HepG2 (cell line): ENCODE results near the gene GLRX2. TPM values are rescaled to one million over a fixed set of nuclear protein-coding genes. Genes with fewer than 3 reads are reported as not detected.

Experiments
- ATAC-seq: fragments of 200-7000 bp; cut with Tn5 transposase; 3 replicates; pipeline ENCODE4 v1.9.1; 2020; ENCODE audit warnings: mild to moderate bottlenecking, moderate library complexity
- BruUV-seq: library from RNA; stranded (reverse); fragments of 400-500 nt; replicated peaks from 2 replicates; lab custom pipeline; 2021; lab: Mats Ljungman, UMichigan
- CTCF ChIA-PET: fragments of 300-600 bp; formaldehyde crosslinking; extraction: SDS; loops from one replicate; lab custom pipeline; 2021; ENCODE audit warnings: low total read pairs, inconsistent platforms, low intra/inter-chr PET ratio; lab: Yijun Ruan, JAX
- POLR2A ChIA-PET: fragments of 350-600 bp; sonication (Branson Sonifier 250); formaldehyde crosslinking; loops from one replicate; lab custom pipeline; 2020; ENCODE audit warnings: antibody characterized with exemption, inconsistent platforms; lab: Yijun Ruan, JAX
- DNase-seq: peaks from one replicate; pipeline ENCODE4 v3.0.0-alpha.2; 2015; ENCODE audit warnings: low spot score
- FAIRE-seq: peaks from 3 replicates; lab custom pipeline; 2011; peaks lifted over from hg19 to GRCh38; lab: Jason Lieb, UNC
- H2AFZ ChIP-seq: one replicate; pipeline ENCODE4 v1.6.1; 2011; ENCODE audit warnings: low read length, inconsistent platforms
- H3K27ac ChIP-seq: fragments of 300-600 bp; 3 replicates; pipeline ENCODE4 v1.8.0; 2011; ENCODE audit warnings: mixed run types, mild to moderate bottlenecking, mixed read lengths, low read length, inconsistent platforms; ENCODE audit not compliant: insufficient read depth; ENCODE audit errors: extremely low read length
- H3K27me3 ChIP-seq, 2 experiments: fragments of 200-600 bp in 1 of 2; 2 replicates in 1 of 2; 3 replicates in 1 of 2; pipeline versions ENCODE4 v1.6.0 to v1.8.0; 2011; ENCODE audit warnings: low read length in 2 of 2, mild to moderate bottlenecking in 2 of 2, moderate library complexity in 2 of 2, inconsistent platforms in 1 of 2; ENCODE audit not compliant: insufficient read depth in 2 of 2, control insufficient read depth in 1 of 2
- H3K36me3 ChIP-seq, 2 experiments: fragments of 200-600 bp in 1 of 2; replicated peaks in 1 of 2; 2 replicates in 1 of 2; 3 replicates in 1 of 2; pipeline versions ENCODE4 v1.5.1 to v1.8.0; 2011; ENCODE audit warnings: low read length in 2 of 2, inconsistent platforms in 1 of 2; ENCODE audit not compliant: insufficient read depth in 2 of 2, control insufficient read depth in 1 of 2
- H3K4me1 ChIP-seq: 2 replicates; pipeline ENCODE4 v1.5.1; 2012; ENCODE audit warnings: low read length, inconsistent platforms; ENCODE audit not compliant: insufficient read depth
- H3K4me2 ChIP-seq: 2 replicates; pipeline ENCODE4 v1.6.0; 2011; ENCODE audit warnings: low read depth, low read length, inconsistent platforms
- H3K4me3 ChIP-seq, 3 experiments: fragments of 200-600 bp in 1 of 3; sonication (generic), shearing (Covaris generic) in 1 of 3; replicated peaks in 1 of 3; 2 replicates each; pipeline ENCODE4 v1.5.1; 2011 to 2016; ENCODE audit warnings: low read length in 3 of 3, inconsistent platforms in 2 of 3, low read depth in 2 of 3, mild to moderate bottlenecking in 2 of 3, control low read depth in 1 of 3, mixed read lengths in 1 of 3; ENCODE audit not compliant: insufficient read depth in 1 of 3
- H3K79me2 ChIP-seq: one replicate; pipeline ENCODE4 v1.6.1; 2011; ENCODE audit warnings: low read length, inconsistent platforms; ENCODE audit not compliant: insufficient read depth
- H3K9ac ChIP-seq: 2 replicates; pipeline ENCODE4 v1.6.0; 2011; ENCODE audit warnings: mild to moderate bottlenecking, low read depth, low read length, inconsistent platforms; ENCODE audit not compliant: insufficient read depth
- H3K9me3 ChIP-seq: 2 replicates; pipeline ENCODE4 v1.5.1; 2012; ENCODE audit warnings: mild to moderate bottlenecking, low read length
- H4K20me1 ChIP-seq: 2 replicates; pipeline ENCODE4 v1.6.0; 2011; ENCODE audit warnings: inconsistent platforms, mild to moderate bottlenecking, low read length, moderate library complexity; ENCODE audit not compliant: insufficient read depth
- ATF7 ChIP-seq, 2 experiments: fragments of 450-650 bp in 1 of 2; sonication (generic) in 1 of 2; formaldehyde crosslinking in 1 of 2; IDR thresholded peaks; 2 replicates each; pipeline versions ENCODE4 v1.4.0 to v1.6.1; 2016 to 2020; ENCODE audit warnings: antibody characterized with exemption in 1 of 2, mild to moderate bottlenecking in 1 of 2, missing genetic modification reagents in 1 of 2
- BCLAF1 ChIP-seq: fragments of 450-650 bp; IDR thresholded peaks from 2 replicates; pipeline ENCODE4 v1.6.1; 2017; ENCODE audit warnings: mild to moderate bottlenecking
- HMG20A ChIP-seq: IDR thresholded peaks from 2 replicates; pipeline ENCODE4 v1.6.1; 2016; ENCODE audit warnings: borderline replicate concordance
- HOXD1 ChIP-seq: sonication (generic); formaldehyde crosslinking; IDR thresholded peaks from 2 replicates; pipeline ENCODE4 v1.5.0; 2020; ENCODE audit warnings: missing genetic modification reagents
- LBX2 ChIP-seq: sonication (generic); formaldehyde crosslinking; IDR thresholded peaks from 2 replicates; pipeline ENCODE4 v1.5.0; 2020; ENCODE audit warnings: missing genetic modification reagents, mild to moderate bottlenecking, borderline replicate concordance
- RXRB ChIP-seq: IDR thresholded peaks from 2 replicates; pipeline ENCODE4 v1.6.1; 2016; ENCODE audit warnings: borderline replicate concordance, missing genetic modification reagents, missing compliant biosample characterization
- SMYD3 ChIP-seq: sonication (generic); formaldehyde crosslinking; IDR thresholded peaks from 2 replicates; pipeline ENCODE4 v1.8.1; 2023; ENCODE audit warnings: mild to moderate bottlenecking, missing genetic modification reagents
- ZBTB21 ChIP-seq: sonication (generic); formaldehyde crosslinking; IDR thresholded peaks from 2 replicates; pipeline ENCODE4 v1.4.0; 2020; ENCODE audit warnings: missing genetic modification reagents
- ZBTB4 ChIP-seq: sonication (generic); formaldehyde crosslinking; IDR thresholded peaks from 2 replicates; pipeline ENCODE4 v1.4.0; 2020; ENCODE audit warnings: missing genetic modification reagents, mild to moderate bottlenecking, borderline replicate concordance
- ZNF18 ChIP-seq: sonication (generic); formaldehyde crosslinking; IDR thresholded peaks from 2 replicates; pipeline ENCODE4 v1.8.0; 2022; ENCODE audit warnings: mild to moderate bottlenecking, missing genetic modification reagents; ENCODE audit not compliant: insufficient replicate concordance
- ZNF292 ChIP-seq: sonication (generic); formaldehyde crosslinking; IDR thresholded peaks from 2 replicates; pipeline ENCODE4 v1.8.1; 2022; ENCODE audit warnings: mild to moderate bottlenecking, low read depth, missing genetic modification reagents, borderline replicate concordance
- ZNF503 ChIP-seq: sonication (generic); formaldehyde crosslinking; IDR thresholded peaks from 2 replicates; pipeline ENCODE4 v1.4.0; 2020; ENCODE audit warnings: missing genetic modification reagents
- ZNF724P ChIP-seq: sonication (generic); formaldehyde crosslinking; IDR thresholded peaks from 2 replicates; pipeline ENCODE4 v1.8.0; 2022; ENCODE audit warnings: missing genetic modification reagents, borderline replicate concordance
- ZSCAN12 ChIP-seq: sonication (generic); formaldehyde crosslinking; IDR thresholded peaks from 2 replicates; pipeline ENCODE4 v1.9.0; 2021; ENCODE audit warnings: mild to moderate bottlenecking, missing genetic modification reagents
- WGBS: methylation state at CpG from one replicate; pipeline ENCODE4 v1.1.6; 2017; ENCODE audit warnings: low lambda C conversion rate; 5-methylcytosine and 5-hydroxymethylcytosine counted together
- in situ Hi-C: cut with HindIII; loops from 2 replicates; pipeline ENCODE4 v1.10.0; 2017; ENCODE audit warnings: low pct_unique_long_range_greater_than_20kb; ENCODE audit not compliant: extremely low pct_ligation_motif_present
- intact Hi-C: fragments of 100-400 bp; cut with micrococcal nuclease; formaldehyde crosslinking; loops from one replicate; pipeline ENCODE4 v1.10.0; 2022; ENCODE audit not compliant: unreplicated experiment
- polyA plus RNA-seq, 8 experiments: library from polyadenylated mRNA; depleted of rRNA in 3 of 8; stranded (reverse) in 7 of 8; unstranded in 1 of 8; fragments of >200 nt; fragmentation: Illumina TruSeq in 4 of 8; extraction: Trizol in 4 of 8; gene quantifications; 2 replicates each; pipeline versions ENCODE4 v1.2.1 to v1.2.3, GENCODE V29; 2011 to 2016; ENCODE audit warnings: low read depth in 4 of 8, missing spikeins in 1 of 8, mixed read lengths in 1 of 8; ENCODE audit not compliant: insufficient read depth in 1 of 8
- total RNA-seq, 5 experiments: library from RNA; depleted of rRNA; stranded (reverse); fragments of >200 nt; fragmentation: Illumina TruSeq; extraction: Trizol; gene quantifications; 2 replicates each; pipeline ENCODE4 v1.2.3, GENCODE V29; 2016; ENCODE audit warnings: low read depth in 1 of 5

Gene GLRX2
- total and polyA plus RNA-seq, 2 of the 13 experiments (the other 11 are each of a cell fraction or from before 2014, with no cell fraction given), result 11.9 to 39.0 TPM

GRCh38 chr1:193111641-193112090, 6.5 kb upstream of the GLRX2 start:
- ATAC-seq, result peak; percentile 53
- H3K4me3 ChIP-seq, result peak overlapping the region; percentile 43 to 62 (median 52)
- TF ChIP-seq SMYD3 (CRISPR knock-in tag) (no peak), ATF7 (IDR thresholded peaks at IDR 0.05) (peak; percentile 91), ATF7 (CRISPR knock-in tag; IDR thresholded peaks at IDR 0.05) (no peak), ZNF724P (CRISPR knock-in tag) (no peak), ZBTB4 (CRISPR knock-in tag) (no peak), ZNF292 (CRISPR knock-in tag) (no peak), ZBTB21 (no peak), ZNF18 (peak; percentile 25), HOXD1 (CRISPR knock-in tag) (no peak), LBX2 (no peak), RXRB (peak; percentile 45; the same call in 1 of the 2 replicates), ZSCAN12 (CRISPR knock-in tag) (no peak), HMG20A (CRISPR knock-in tag) (peak; percentile 40; the same call in 1 of the 2 replicates), BCLAF1 (no peak), ZNF503 (CRISPR knock-in tag) (no peak)

More at GRCh38 chr1:193111641-193112090, 6.5 kb upstream of the GLRX2 start:
- FAIRE-seq, result peak; percentile 23
- Histone ChIP-seq H2AFZ (no peak overlapping the region), H3K4me1 (peaks cover 91% of the 10 kb centered on the region), H3K4me2 (peak overlapping the region; percentile 84), H3K79me2 (no peaks in the 10 kb centered on the region), H3K27me3 (no peaks in the 10 kb centered on the region), H3K36me3 (no peaks in the 10 kb centered on the region), H3K27ac (peak overlapping the region; percentile 86), H4K20me1 (no peaks in the 10 kb centered on the region), H3K9me3 (no peaks in the 10 kb centered on the region), H3K9ac (peak overlapping the region; percentile 57)
- peak; percentile 67 for DNase-seq
- CTCF ChIA-PET, result no interaction called here
- no TSS peak for BruUV-seq
- POLR2A ChIA-PET, result interaction anchor here (1.7 to 2.8 kb wide), 3 partner anchors 10 to 53 kb away, joined by 4 to 14 read pairs (median 9); partner anchors contain the start of genes CDC73, RO60 and UCHL5
- in situ Hi-C loops, result no loop called here
- intact Hi-C loops, result no loop called here
- 0% methylated on average over 6 of the region's 6 CpGs for WGBS
